ENCODE measurements around the gene KRTAP5-1. TPM values are rescaled to one million over a fixed set of nuclear protein-coding genes. Genes with fewer than 3 reads are reported as not detected.
"Not testable (repeated sequence)": the region's sequence is repeated elsewhere in the genome, so short reads cannot be mapped to it uniquely, and the experiment has no call there.

KRTAP5-1 gene
- polyA plus RNA-seq, 1 of the 3 experiments (the other 2 are of a cell fraction) = not detected

GRCh38 chr11:1600626-1601025, 15.5 kb upstream of the KRTAP5-1 start (continued):
- TF ChIP-seq FOXJ3 (CRISPR knock-in tag; IDR thresholded peaks at IDR 0.05) (no peak), MEF2A (IDR thresholded peaks at IDR 0.05; ENCODE audit: borderline replicate concordance, low read depth) (no peak), YY1 (IDR thresholded peaks at IDR 0.05; ENCODE audit: low read depth) (no peak)

- TF ChIP-seq GATA2 (CRISPR knock-in tag; IDR thresholded peaks at IDR 0.05) (no peak), EP300 (IDR thresholded peaks at IDR 0.05; ENCODE audit: borderline replicate concordance in 1 of 2, low read depth in 1 of 2, low read length in 1 of 2) (no peak), RXRA (IDR thresholded peaks at IDR 0.05; ENCODE audit: borderline replicate concordance, low read depth) (no peak)
- Histone ChIP-seq H3K9me2 (no peaks in the 10 kb centered on the region), H4K20me1 (ENCODE audit: insufficient read depth) (no peaks in the 10 kb centered on the region), H3K9ac (no peak overlapping the region), H3K27ac (ENCODE audit: low read depth in 2 of 2, low read length in 1 of 2) (no peak overlapping the region), H3K4me2 (no peak overlapping the region), H3K27me3 (ENCODE audit: insufficient read depth) (peaks cover 22% of the 10 kb centered on the region), H3F3A (replicated peaks; ENCODE audit: insufficient read depth) (no peaks in the 10 kb centered on the region), H3K4me1 (ENCODE audit: control insufficient read depth in 1 of 2, insufficient read depth in 2 of 2, low read depth in 1 of 2, low read length in 1 of 2) (no peaks in the 10 kb centered on the region), H3K36me3 (replicated peaks in 1 of 2; ENCODE audit: control insufficient read depth in 1 of 2, insufficient read depth in 2 of 2, low read length in 1 of 2) (no peaks in the 10 kb centered on the region), H3K9me3 (no peaks in the 10 kb centered on the region), H2AFZ (ENCODE audit: low read depth) (no peak overlapping the region), H3K4me3 (ENCODE audit: low read depth in 2 of 2, low read length in 1 of 2) (no peak overlapping the region), H3K79me2 (ENCODE audit: insufficient read depth) (no peaks in the 10 kb centered on the region)
- ChIA-PET POLR2A (no interaction called here), CTCF (interaction anchor here (1.2 to 3.9 kb wide), 4 partner anchors 24 to 52 kb away, joined by 4 to 45 read pairs (median 6); partner anchors contain the start of gene KRTAP5-5)
- DNase-seq = no peak
- 30% methylated on average over 6 of the region's 6 CpGs for WGBS (ENCODE audit: low lambda C conversion rate)
Observed at GRCh38 chr11:1598816-1599215, 13.7 kb upstream of the KRTAP5-1 start.

- H3K27me3 ChIP-seq (ENCODE audit: insufficient read depth) = peaks cover 22% of the 10 kb centered on the region
- WGBS (ENCODE audit: low lambda C conversion rate) = 25% methylated on average over 3 of the region's 3 CpGs
- H3K4me3 ChIP-seq (ENCODE audit: low read depth in 2 of 2, low read length in 1 of 2); H3K27ac ChIP-seq (ENCODE audit: low read depth in 2 of 2, low read length in 1 of 2); H3K9ac ChIP-seq; H4K20me1 ChIP-seq (ENCODE audit: insufficient read depth); H3K4me1 ChIP-seq (ENCODE audit: control insufficient read depth in 1 of 2, insufficient read depth in 2 of 2, low read depth in 1 of 2, low read length in 1 of 2); POLR2A ChIA-PET; H2AFZ ChIP-seq (ENCODE audit: low read depth); H3F3A ChIP-seq (replicated peaks; ENCODE audit: insufficient read depth); H3K9me3 ChIP-seq; DNase-seq; H3K9me2 ChIP-seq; H3K36me3 ChIP-seq (replicated peaks in 1 of 2; ENCODE audit: control insufficient read depth in 1 of 2, insufficient read depth in 2 of 2, low read length in 1 of 2); H3K4me2 ChIP-seq; H3K79me2 ChIP-seq (ENCODE audit: insufficient read depth): not testable (repeated sequence)
- CTCF ChIA-PET = interaction anchor here (1.2 to 3.9 kb wide), 5 partner anchors 23 to 52 kb away, joined by 3 to 45 read pairs (median 5); partner anchors contain the start of gene KRTAP5-5
Observed at GRCh38 chr11:1598406-1598805, 13.3 kb upstream of the KRTAP5-1 start.

GRCh38 chr11:1597994-1598380, 12.9 kb upstream of the KRTAP5-1 start, which contains the start of gene KRTAP5-2:
KRTAP5-2 (minus strand) TSS chr11:1598294; CDS start chr11:1598250, 44 bp downstream.
- ChIA-PET POLR2A (no interaction called here), CTCF (interaction anchor here (1.0 to 3.9 kb wide), 6 partner anchors 10 to 51 kb away, joined by 3 to 45 read pairs (median 6); partner anchors contain the start of gene KRTAP5-5)
- WGBS (ENCODE audit: low lambda C conversion rate) = 0% methylated on average over 3 of the region's 4 CpGs
- H3K4me2 ChIP-seq = no peak within 1 kb of the TSS
- TF ChIP-seq RXRA (IDR thresholded peaks at IDR 0.05; ENCODE audit: borderline replicate concordance, low read depth) (no peak), NRF1 (IDR thresholded peaks at IDR 0.05; ENCODE audit: low read depth, low read length) (no peak), IRF3 (IDR thresholded peaks at IDR 0.05; ENCODE audit: low read depth, low read length) (no peak), NFIC (IDR thresholded peaks at IDR 0.05; ENCODE audit: borderline replicate concordance) (no peak), ELF1 (IDR thresholded peaks at IDR 0.05) (no peak), MXI1 (IDR thresholded peaks at IDR 0.05; ENCODE audit: low read depth, low read length) (no peak), SMC3 (IDR thresholded peaks at IDR 0.05; ENCODE audit: low read depth, low read length) (no peak), TAF1 (IDR thresholded peaks at IDR 0.05; ENCODE audit: borderline replicate concordance, low read depth, low read length) (no peak), SIN3A (IDR thresholded peaks at IDR 0.05; ENCODE audit: borderline replicate concordance, low read depth, low read length) (no peak), TEAD4 (IDR thresholded peaks at IDR 0.05; ENCODE audit: borderline replicate concordance, insufficient read depth) (no peak), POLR2AphosphoS5 (IDR thresholded peaks at IDR 0.05; ENCODE audit: low read depth, low read length) (no peak), GATA2 (CRISPR knock-in tag; IDR thresholded peaks at IDR 0.05) (no peak), EP300 (IDR thresholded peaks at IDR 0.05; ENCODE audit: borderline replicate concordance in 1 of 2, low read depth in 1 of 2, low read length in 1 of 2) (no peak), YY1 (IDR thresholded peaks at IDR 0.05; ENCODE audit: low read depth) (no peak), EZH2phosphoT487 (IDR thresholded peaks at IDR 0.05; ENCODE audit: borderline replicate concordance, low read depth) (no peak), PBX3 (IDR thresholded peaks at IDR 0.05) (no peak), MEF2A (IDR thresholded peaks at IDR 0.05; ENCODE audit: borderline replicate concordance, low read depth) (no peak), RFX5 (IDR thresholded peaks at IDR 0.05; ENCODE audit: low read length) (no peak)
- DNase-seq = no peak
- H3K27ac ChIP-seq (ENCODE audit: low read depth in 2 of 2, low read length in 1 of 2) = no peak within 1 kb of the TSS
- no peaks in the 10 kb centered on the region for H3F3A ChIP-seq (replicated peaks; ENCODE audit: insufficient read depth)
- peaks cover 22% of the 10 kb centered on the region for H3K27me3 ChIP-seq (ENCODE audit: insufficient read depth)
- H2AFZ ChIP-seq (ENCODE audit: low read depth) = no peak within 1 kb of the TSS
- H3K4me1 ChIP-seq (ENCODE audit: control insufficient read depth in 1 of 2, insufficient read depth in 2 of 2, low read depth in 1 of 2, low read length in 1 of 2) = no peaks in the 10 kb centered on the region
- H3K9ac ChIP-seq = no peak within 1 kb of the TSS
- H4K20me1 ChIP-seq (ENCODE audit: insufficient read depth) = no peaks in the 10 kb centered on the region
- H3K9me3 ChIP-seq = no peaks in the 10 kb centered on the region
- no peak within 1 kb of the TSS for H3K4me3 ChIP-seq (ENCODE audit: low read depth in 2 of 2, low read length in 1 of 2)
- no peaks in the 10 kb centered on the region for H3K36me3 ChIP-seq (replicated peaks in 1 of 2; ENCODE audit: control insufficient read depth in 1 of 2, insufficient read depth in 2 of 2, low read length in 1 of 2)
- H3K9me2 ChIP-seq = no peaks in the 10 kb centered on the region
- no peaks in the 10 kb centered on the region for H3K79me2 ChIP-seq (ENCODE audit: insufficient read depth)

Measured in SK-N-SH (cell line).